GM18511 (cell line): ENCODE results near the gene SOX10.
"Not testable (repeated sequence)": the region's sequence is repeated elsewhere in the genome, so short reads cannot be mapped to it uniquely, and the experiment has no call there.

ENCODE experiments used
- ATAC-seq: cut with Tn5 transposase; IDR thresholded peaks from one replicate; pipeline ENCODE4 v1.9.1; 2021; ENCODE audit warnings: mild to moderate bottlenecking, moderate library complexity; ENCODE audit not compliant: unreplicated experiment

The SOX10 gene

DNA sequence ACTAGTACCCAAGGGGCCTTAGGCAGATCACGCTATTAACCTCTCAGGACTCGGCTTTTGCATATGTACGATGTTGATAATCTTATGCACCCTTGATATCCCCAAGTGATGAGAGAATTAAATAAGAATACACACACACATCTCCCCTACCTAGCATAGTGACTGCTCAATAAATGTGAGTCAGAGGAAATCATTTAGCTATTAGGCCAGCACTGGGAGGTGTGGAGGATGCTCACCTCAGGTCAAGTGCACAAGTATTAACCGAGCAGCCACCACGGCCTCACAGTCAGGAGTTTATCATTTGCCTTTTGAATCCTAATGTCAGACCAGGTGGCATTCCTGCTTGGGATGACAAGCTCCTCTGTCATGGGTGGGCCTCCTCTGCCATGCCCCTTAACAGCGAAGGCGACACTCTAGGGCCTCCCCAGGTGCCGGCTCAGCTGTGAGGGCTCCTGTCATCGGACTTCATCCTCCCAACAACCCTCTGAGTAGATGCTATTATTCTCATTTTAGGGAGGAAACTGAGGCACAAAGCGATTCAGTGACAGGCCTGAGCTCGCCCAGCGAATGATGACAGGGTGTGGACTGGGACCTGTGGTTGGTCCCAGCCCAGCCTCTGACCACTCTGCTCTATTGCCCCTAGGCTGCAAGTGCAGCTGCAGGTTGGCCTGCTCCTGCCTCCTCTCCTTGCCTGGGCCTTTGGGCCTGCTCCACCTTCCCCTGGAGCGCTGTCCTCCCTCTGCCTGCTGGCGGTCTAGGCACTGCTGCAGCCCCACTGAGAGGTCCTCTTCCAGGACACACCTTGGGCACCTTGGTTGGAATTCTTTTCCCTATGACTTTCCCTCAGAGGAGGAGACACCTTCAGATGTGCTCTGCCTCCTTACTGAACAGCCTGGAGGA, 5.0 kb upstream of the SOX10 start:
- ATAC-seq = no peak

GRCh38 chr22:37986371-37986770, 2.0 kb upstream of the SOX10 start:
- ATAC-seq = no peak

GRCh38 chr22:37985751-37986281, 1.5 kb upstream of the SOX10 start:
- ATAC-seq = no peak

- ATAC-seq = no peak
These were observed 763 bp upstream of the SOX10 start for GRCh38 chr22:37985050-37985585.

DNA sequence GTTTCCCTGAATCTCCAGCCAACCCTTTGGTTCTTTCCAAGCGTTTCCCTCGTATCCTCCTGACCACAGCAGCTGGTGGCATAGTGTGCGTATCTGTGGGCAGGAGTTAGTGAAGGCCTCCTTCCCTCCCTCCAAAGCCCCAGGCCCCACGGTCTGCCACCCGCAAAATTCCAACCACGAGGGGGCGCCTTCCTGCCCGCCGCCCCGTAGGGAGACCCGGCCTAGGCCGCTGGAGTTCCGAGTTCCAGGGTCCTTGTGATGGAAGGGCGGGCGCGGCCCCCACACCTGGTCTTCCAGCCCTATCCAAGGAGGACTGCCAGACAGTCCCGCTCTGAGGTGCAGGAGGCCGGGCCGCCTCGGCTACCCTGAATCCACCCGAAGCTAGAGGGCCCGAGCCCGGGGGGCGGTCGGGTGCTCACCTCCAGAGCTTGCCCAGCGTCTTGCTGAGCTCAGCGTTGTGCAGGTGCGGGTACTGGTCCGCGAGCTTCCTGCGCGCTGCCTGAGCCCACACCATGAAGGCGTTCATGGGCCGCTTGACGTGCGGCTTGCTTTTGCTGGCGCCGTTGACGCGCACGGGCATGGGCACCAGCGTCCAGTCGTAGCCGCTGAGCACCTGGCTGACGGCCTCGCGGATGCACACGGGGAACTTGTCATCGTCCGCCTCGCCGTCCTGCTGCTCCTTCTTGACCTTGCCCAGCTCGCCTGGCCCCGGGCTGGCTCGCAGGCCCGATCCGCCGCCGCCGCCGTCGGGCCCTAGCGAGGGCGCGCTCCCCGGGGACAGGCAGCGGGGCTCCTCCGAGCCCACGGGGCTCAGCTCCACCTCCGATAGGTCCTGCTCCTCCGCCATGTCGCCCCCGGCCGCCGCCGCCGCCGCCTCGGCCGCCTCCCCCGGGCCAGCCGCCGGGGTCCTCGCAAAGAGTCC, 1.2 kb downstream of the SOX10 start:
- ATAC-seq = no peak

- no peak for ATAC-seq
These were observed 2.1 kb downstream of the SOX10 start for GRCh38 chr22:37982151-37982785.

DNA sequence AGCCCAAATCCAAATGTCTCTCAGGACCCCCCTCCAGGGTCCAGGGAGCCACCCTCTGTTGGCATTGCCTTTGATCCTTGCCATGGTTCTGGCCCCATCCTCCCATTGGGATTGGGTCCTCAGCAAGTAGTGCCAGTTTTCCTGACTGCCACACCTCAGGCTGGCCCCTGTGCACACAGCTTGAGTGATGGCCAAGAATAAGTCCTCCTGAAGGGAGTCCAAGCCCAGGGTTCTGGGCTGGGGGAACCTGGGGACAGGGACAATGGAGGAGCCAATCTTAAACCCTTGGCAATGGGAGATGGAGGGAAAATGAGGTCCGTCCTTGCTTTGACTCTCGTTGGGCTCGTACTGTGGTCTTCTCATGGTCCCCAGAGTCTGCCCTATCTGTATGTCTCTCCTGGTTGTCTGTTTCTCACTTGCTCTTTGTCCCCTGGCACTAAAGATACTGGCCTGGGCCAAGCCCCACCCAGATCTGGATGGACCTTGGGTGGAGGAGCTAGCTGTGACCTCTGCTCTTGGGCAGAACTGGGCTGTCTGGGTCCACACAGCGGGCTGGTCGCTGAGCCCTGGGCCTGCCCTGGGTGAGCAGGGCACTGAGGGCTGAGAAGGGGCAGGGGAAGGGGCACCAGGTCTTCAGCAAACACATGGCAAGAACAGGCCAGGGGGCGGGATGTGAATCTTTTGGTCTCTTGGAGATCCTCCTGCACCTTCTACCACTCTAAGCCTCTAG, 2.9 kb downstream of the SOX10 start:
- no peak for ATAC-seq

GRCh38 chr22:37979782-37980181, 4.6 kb downstream of the SOX10 start:
- no peak for ATAC-seq

DNA sequence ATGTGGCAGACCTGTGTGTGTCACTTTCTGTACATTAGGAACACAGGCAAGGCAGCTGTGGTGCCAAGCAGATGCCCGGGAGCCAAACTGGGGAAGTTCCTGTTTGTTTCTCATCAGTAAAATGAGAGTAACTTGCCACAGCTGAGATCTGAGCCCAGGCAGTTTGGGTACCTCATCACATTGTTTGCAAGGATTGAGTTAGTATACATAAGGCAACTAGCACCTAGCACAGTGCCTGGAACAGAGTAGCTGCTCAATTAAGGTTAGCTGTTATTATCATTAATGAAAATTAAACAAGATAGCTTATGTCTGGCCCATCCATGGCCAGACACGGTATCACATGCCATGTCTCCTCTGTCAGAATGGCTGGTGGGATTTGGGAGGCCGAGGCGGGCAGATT, 7.8 kb downstream of the SOX10 start:
- no peak for ATAC-seq

- not testable (repeated sequence) for ATAC-seq
These were observed 8.3 kb downstream of the SOX10 start for GRCh38 chr22:37976022-37976421.

- ATAC-seq = no peak
These were observed 9.2 kb downstream of the SOX10 start for GRCh38 chr22:37975153-37975552.

DNA sequence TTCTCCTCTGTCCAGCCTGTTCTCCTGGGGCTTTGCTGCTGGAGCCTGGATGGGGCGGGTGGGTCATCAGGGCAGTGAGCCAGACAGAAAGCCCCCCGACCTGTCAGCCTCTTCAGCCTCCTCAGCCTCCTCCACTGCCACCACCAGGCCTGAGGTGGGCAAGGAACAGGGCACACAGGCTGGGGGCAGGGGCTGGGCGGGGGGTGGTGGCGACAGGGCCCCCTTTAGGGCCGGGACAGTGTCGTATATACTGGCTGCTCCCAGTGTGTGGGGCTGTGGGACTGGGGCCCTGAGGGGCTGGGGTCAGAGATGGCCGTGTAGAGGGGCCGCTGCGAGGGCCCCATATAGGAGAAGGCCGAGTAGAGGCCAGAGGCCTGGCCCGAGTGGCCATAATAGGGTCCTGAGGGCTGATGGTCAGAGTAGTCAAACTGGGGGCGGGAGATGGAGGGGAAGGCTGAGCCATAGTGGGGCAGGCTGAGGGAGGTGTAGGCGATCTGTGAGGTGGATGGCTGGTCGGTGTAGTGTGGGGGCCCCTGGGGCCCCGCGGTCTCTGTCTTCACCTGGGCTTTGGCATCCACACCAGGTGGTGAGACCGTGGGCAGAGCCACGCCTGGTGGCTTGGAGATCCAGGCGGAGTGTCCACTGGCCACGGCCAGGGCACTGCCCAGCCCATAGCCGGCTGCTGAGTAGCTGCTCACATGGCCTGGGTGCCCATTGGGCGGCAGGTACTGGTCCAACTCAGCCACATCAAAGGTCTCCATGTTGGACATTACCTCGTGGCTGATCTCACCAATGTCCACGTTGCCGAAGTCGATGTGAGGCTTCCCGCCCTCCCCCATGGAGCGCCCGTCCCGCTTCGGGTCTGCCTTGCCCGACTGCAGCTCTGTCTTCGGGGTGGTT, 10.8 kb downstream of the SOX10 start:
- ATAC-seq = no peak

DNA sequence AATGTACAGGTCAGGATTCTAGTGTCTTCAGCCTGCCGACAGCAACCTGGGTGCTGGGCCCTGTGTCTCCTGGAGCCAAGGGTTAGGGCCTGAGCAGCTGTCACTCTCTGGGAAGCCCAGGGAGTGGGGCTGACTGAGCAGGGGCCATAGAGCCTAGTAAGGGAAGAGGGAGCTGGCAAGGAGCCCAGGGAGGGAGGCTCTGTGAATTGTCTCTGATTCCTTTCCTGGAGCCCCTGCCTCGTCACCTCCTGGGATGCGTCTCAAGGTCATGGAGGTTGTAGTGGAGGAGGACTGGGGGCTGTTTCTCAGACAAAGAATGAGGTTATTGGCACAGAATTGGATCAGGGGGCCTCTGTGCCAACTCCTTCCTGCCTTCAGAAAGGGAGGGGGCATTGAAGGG, 11.8 kb downstream of the SOX10 start:
- no peak for ATAC-seq

DNA sequence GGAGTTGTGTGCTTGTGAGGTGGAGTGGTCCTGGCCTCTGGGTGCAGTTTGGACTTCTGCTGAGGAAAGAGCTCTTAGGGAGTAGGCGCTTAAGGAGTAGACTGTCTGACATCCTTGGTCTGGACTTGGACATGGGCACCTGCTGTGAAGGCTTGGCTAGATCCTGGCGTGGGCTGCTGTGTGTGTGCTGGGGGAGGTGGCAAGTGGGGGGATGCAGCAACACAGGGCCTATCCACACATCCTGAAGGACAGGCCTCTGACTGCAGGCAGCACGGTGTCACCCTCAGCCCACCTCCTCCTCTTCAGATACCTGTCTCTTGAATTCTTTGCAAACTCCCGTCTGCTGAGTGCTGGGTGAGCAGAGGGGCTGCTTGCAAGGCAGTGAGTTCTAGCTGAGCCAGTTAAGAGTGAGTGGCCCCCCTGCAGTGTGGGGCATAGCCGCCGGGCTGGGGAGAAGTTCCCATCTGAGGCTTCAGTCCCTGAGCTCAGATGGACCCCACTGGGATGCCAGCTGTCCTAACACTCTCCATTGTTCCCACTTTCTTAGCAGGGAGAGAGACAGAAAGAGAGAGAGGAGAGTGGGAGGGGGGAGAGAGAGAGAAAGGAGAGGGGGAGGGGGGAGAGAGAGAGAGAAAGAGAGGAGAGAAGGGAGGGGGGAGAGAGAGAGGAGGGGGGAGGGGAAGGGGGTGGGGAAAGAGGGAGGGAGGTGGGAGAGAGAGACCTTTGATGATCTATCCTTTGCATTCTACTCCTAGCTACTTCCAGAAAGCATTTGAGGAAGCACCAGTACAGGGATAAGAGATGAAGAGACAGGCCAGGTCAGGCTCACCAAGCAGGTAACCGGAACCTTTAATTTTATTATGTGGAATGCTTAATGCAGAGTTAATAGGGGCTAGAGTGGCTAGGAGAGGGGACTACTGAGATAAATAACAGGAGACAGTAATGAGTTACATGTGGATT, 12.6 kb downstream of the SOX10 start:
- ATAC-seq = no peak

DNA sequence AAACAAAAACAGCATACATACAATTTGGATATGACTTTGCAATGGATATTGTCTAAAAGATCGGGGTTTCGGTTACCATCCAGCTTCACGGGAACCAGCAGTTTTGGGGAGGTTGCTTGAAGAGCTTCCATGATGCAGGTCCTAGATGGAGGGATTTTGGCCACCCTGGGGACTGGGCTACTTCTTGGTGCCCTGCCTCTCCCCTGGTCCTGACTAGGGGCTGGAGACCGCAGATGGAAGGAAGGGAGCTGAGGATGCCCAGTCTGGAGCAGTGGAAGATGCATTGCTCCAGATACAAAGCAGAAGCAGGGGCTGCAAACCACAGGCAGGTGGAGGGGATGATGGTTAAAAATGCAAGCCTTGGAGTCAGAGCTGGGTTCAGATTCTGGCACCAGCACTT, 13.5 kb downstream of the SOX10 start:
- no peak for ATAC-seq

- no peak for ATAC-seq
These were observed 15.7 kb downstream of the SOX10 start for GRCh38 chr22:37968452-37969251.
